GM18907 (cell line): ENCODE data around the gene METTL17.
"Not testable (repeated sequence)": the region's sequence is repeated elsewhere in the genome, so short reads cannot be mapped to it uniquely, and the experiment has no call there.

Experiments
- ATAC-seq: cut with Tn5 transposase; IDR thresholded peaks from one replicate; pipeline ENCODE4 v1.9.1; 2021; ENCODE audit warnings: mild to moderate bottlenecking, moderate library complexity; ENCODE audit not compliant: unreplicated experiment

Gene METTL17, protein sequence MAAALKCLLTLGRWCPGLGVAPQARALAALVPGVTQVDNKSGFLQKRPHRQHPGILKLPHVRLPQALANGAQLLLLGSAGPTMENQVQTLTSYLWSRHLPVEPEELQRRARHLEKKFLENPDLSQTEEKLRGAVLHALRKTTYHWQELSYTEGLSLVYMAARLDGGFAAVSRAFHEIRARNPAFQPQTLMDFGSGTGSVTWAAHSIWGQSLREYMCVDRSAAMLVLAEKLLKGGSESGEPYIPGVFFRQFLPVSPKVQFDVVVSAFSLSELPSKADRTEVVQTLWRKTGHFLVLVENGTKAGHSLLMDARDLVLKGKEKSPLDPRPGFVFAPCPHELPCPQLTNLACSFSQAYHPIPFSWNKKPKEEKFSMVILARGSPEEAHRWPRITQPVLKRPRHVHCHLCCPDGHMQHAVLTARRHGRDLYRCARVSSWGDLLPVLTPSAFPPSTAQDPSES

DNA sequence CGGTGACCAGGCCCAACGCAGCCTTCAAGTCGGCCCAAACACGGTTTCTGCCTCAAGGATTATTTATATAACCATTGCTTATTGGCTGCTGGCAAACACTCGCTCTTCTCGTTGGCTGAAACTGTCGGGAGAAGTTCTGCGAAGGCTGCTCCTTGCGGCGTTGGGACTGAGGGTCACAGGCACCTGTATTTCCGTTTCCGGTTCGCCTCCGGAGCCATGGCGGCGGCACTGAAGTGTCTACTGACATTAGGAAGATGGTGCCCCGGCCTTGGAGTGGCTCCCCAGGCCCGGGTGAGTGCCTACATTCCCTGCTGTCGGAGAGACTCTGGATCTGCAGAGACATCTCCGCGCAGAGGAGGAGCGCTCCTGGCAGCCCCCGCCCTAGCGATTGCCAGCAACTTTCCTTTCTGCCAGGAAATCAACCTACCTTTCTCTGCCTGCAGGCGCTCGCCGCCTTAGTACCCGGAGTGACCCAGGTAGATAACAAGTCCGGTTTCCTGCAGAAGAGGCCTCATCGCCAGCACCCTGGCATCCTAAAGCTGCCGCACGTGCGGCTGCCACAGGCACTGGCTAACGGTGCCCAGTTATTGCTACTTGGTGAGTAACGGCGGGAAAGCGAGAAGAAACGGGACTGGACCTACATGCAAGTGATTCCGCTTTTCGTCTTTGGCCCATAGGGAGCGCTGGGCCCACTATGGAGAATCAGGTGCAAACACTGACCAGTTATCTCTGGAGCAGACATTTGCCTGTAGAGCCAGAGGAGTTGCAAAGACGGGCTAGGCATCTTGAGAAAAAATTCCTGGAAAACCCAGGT lies at the start of gene METTL17:
Gene METTL17, plus strand, starts transcription at position 194 of the 814 bp plus-strand sequence. Its CDS starts 23 bp downstream, at position 217.
- ATAC-seq, result peak; percentile 97

DNA sequence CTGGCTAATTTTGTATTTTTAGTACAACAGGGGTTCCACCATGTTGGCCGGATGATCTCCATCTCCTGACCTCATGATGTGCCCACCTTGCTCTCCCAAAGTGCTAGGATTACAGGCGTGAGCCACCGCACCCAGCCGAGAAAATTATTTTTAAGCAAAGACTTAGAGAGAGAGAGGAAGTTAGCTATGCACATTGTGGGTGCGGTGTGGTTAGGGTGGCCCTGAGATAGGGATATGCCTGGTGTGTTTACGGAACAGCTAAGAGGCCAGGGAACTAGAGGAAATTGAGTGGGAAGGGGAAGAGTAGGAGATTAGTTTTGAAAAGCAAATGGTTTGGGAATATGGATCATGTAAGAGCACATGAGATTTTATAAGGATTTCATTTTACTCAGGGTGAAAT lies 44.6 kb upstream of the METTL17 start:
- not testable (repeated sequence) for ATAC-seq

DNA sequence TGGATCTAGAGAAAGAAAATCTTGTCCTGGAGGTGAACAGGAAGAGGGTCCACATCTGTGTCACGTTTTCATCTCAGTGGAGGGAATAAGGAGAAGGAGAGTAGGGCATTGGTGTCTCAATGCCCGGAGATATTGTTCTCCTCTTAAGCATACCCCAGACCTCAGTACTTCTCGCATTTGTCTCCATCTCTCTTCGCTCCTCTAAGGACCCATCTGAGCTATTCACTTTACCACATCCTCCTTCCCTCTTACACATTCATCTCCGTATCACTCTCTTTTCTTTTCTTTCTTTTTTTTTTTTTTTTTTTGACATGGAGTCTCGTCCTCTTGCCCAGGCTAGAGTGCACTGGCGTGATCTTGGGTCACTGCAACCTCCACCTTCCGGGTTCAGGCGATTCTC lies 43.1 kb upstream of the METTL17 start:
- not testable (repeated sequence) for ATAC-seq

DNA sequence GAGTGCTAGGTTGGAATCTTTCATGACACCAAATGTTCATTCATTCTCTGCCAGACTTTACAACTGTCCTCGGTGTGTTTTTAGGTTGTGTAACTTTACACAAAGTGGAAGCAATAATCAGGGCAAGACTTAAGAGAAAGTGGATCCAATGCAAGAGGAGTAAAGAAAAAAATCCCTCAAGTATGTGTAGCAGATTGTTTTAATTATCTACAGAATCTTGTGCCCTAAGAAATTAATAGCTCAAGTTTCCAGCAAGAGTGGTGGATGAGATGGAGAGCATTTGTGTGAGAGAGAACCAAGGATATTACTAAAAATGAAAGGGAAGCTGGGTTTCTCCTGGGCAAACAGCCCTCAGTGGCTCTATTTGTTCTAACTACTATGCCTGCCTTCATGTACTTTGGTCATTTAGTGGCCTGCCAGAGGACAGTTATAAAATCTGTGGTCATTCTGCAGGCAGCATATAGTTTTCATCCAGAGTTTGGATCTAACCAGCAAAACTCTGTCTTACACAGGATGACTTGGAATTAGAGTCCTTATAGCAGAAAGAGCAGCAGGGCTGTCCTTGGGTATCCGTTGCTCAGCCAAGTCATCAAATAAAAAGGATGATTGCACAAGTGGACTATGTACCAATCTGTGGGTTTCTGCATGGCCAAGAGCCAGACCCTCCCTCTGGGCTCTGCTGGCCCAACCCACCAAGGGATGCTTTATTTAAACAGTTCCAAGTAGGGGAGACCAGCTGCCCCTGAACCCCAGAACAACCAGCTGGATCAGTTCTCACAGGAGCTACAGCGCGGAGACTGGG lies 34.8 kb upstream of the METTL17 start, which contains the start of gene RNASE2:
Gene RNASE2, plus strand, starts transcription at position 752 of the 802 bp plus-strand sequence. CDS start 285 bp downstream, outside the sequence.
- not testable (repeated sequence) for ATAC-seq

DNA sequence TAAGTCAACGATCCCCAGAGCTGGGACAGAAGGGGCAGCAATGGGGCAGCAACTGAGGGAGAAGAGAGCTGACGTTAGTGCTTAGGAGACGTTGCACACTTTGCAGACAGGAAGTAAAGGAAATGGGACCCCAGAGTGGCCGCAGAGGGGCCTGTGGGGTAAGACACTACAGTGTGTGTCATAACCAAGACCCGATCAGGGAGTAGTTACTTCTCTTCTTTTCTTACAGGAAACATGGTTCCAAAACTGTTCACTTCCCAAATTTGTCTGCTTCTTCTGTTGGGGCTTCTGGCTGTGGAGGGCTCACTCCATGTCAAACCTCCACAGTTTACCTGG lies 34.3 kb upstream of the METTL17 start:
- ATAC-seq, result not testable (repeated sequence)

DNA sequence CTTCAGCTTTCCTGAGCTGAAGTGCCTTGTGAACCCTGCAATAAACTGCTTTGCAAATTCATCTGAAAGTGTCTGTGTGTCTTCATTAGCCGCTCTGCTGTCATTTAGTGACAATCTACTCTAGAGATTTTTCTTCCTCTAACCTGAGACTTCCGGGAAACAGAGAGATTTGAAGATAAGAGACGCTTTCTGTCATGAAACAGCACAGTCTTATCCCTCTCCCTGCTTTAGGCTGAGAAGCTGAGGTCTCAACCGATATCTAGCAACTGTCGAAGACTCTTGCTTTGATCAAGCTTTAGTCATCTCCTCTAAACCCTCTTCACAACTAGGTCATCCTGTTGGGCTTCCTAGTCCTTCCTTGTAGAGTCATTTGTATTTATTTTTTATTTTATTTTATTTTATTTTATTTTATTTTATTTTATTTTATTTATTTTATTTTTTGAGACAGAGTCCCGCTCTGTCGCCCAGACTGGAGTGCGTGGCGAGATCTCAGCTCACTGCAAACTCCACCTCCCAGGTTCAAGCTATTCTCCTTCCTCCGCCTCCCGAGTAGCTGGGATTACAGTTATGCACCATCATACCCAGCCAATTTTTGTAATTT lies 33.3 kb upstream of the METTL17 start:
- no peak for ATAC-seq

DNA sequence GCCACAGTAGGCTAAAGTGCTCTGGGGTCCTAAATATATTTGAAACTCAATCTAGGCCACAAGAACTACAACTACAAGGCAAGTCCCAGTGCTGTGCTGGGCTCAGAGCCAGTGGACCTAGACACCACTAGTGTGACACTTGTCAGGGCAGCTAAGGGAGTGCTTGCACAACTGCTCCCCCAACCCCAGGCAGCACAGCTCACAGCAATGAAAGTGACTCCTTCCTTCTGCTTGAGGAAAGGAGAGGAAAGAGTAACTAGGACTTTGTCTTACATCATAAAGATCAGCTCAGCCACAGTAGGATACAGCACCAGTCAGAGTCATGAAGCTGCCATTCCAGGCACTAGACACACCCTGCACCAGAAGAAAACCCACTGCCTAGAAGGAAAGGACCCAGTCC lies 30.8 kb upstream of the METTL17 start:
- ATAC-seq, result not testable (repeated sequence)

DNA sequence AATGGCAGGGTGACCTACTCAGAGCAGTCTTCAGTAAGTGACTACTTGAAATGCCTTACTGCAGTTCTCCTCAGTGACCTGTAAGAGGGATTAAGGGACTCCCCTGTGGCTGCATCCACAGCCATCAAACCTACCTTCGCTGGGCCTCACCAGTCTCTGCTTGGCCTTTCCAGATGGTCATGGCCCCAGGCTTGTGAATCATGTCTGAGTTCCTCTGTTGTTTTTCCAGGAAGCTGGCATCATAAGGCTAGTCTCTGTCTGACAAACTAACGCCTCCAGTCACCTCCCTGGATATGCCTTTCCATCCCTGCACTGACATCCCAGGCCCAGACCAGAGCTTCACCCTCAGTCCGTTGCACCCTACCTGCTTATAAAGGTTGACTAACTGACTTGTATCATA lies 20.4 kb upstream of the METTL17 start:
- ATAC-seq, result no peak

DNA sequence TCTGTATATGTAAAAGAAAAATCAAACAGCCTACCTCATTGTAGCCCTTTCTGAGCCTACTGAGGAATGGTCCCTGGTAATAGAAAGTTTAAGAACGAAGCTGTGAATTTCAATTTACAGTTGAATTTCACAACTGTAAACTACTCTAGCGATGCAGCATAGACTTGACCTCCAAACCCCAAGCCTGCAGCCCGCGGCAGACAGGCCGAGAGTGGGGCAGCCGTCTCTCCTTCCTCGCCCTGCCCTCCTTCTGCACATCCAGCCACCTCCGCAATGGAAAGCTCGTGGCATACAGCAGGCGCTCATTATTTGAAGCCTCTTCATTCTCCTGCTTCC lies 19.2 kb upstream of the METTL17 start:
- no peak for ATAC-seq

DNA sequence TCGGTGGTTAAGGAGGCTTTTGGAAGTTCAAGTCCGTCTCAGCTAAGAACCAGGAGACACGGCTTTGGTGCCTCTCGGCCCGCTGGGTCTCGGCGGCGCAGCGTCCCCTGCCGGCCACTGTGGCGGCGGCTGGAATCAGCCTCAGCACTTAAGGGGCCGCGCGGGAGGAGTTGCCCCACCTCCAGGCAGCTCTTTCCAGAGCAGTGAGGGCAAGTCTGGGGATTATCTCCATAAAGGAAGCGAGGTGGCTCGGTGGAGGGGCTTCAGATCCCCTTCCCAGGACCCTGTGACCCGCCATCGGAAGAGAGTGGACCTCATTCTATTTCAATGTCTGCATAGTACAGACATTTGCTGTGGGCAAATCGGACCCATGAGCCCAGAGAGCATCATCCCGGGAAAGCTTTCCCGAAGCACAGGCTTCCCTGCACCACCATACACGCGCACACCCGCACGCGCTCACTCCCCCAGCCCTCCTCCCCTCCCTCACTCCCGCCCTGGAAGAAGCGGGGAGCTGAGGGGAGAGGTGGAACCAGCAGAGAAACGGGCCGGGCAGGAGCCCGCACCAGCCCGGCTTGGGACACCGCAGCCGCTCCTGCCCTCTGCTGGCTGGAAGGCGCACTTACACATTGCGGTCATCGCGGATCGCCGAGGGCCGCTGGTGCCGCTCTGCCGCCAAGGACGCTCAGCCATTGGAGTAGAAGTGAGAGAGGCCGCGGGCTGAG lies 18.6 kb upstream of the METTL17 start:
- peak; percentile 93 for ATAC-seq

DNA sequence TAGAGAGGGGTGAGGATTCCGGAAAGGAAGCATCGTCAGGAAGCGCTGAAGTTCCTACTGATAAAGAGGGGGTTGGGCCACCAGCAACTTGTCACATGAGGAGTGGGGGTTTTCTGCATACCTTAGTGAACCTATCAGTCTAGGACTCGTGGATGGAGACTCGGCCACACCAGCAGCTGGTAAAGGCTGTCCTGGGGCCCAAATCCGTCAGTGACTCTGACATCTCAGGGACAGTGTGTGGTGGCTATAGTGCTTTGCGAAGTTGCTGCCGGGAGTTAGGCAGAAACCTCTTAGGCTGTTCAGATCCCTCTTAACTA lies 18.1 kb upstream of the METTL17 start:
- ATAC-seq, result no peak

DNA sequence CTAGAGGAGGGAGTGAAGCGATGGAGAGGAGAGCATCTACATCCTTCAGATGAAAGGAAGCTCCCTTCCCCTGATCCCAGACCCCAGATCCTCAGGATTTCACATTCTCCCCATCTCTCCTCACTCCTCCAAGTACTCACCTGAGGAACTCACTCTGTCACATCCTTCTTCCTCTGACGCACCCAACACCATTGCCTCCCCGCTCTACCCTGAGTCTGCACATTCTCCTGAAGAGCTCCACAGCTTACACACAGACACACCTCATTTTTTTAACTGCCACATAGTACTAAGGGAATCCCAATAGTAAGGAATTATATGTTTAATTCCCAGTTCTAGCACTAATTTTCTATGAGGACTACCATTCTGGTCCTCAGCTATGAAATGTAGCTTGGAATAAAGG lies 16.3 kb upstream of the METTL17 start:
- ATAC-seq, result no peak

DNA sequence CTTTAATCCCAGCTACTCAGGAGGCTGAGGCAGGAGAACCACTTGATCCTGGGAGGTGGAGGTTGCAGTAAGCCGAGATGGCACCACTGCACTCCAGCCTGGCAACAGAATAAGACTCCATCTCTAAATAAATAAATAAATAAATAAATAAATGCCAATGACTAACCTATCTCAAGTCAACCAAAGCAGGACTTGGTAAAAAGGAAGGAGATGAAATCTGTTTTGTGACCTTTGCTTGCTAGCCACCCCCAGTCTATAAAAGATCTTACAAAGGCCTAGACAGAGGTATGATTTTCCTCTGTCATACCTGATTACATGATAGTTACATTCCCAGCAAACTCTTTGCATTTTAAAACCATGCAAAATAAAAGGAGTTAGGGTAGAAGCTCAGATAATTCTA lies 13.5 kb upstream of the METTL17 start:
- ATAC-seq, result no peak

DNA sequence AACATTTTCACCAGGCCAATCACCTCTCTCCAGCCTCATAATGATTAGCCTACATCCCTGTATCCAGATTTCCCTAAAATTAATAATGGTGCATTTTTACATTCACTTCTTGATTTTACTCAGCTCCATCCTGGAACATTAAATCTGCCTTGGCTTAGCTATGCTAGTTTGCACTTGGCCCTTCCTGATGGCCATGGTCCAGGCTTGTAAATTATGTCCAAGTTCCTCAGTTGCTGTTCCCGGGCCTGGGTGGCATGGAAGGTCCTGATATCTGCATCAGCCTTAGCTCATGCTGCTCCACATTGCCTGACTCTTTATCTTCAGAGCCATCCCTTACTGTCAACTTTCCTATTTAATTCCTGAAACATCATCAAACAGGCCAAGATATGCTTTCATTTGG lies 11.1 kb upstream of the METTL17 start:
- ATAC-seq, result no peak

DNA sequence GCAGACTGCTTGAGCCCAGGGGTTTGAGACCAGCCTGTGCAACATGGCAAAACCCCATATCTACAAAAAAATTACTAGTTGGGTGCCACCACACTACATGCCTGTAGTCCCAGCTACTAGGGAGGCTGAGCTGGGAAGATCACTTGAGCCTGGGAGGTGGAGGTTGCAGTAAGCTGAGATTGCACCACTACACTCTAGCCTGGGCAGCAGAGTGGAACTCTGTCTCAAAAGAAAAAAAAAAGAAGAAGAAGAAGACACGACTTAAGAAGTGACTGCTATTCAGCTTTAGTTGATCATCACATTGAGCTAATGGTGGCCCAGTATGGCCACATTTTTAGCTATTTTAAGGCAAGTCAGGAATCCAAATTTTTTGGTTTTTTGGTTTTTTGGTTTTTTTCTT lies 8.9 kb upstream of the METTL17 start:
- ATAC-seq, result no peak

DNA sequence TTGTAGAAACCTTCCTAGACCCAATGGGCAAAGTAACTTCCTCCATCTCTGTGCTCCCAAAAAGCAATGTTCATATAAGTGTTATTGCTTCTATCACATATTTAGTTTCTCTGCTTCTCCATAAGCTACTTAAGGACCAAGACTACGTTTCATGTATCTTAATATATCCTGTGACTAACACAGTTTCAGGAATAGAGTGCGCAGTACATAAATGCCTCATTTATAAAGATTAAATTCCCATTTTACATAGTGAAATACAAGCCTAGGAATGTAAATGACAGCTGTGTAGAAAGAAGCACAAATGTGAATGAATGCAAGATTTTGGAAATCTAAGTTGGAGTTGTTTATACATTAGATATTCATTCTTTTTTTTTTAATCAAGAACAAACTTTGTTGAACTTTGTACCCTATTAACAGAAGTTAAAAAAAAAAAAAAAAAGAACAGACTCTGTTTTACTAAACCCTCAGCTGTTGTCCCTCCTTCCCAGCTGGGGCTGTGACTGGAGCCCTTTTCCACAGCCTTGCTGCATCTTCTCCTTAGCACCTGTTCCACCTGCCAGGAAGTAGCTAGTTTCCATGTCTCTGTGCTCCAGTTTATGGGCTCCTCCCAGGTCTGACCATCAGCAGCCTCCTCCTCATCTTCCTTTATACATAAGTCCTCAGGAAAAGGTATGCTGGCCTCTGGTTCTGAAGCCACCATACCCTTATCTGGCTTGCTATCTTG lies 7.0 kb upstream of the METTL17 start:
- no peak for ATAC-seq

DNA sequence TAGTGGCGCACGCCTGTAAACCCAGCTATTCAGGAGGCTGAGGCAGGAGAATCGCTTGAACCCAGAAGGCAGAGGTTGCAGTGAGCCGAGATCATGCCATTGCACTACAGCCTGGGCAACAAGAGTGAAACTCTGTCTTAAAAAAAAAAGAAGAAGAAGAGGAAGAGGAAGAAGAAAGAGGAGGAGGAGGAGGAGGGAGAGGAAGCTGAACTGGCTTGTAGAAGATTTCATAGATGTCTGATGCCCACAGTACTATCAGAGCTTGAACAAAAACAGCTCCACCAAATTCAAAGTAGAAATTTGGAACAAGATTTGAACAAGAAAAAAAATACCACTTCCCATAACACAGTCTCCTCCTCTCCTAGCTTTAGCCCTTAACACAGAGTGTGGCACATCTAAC lies 4.1 kb upstream of the METTL17 start:
- not testable (repeated sequence) for ATAC-seq

DNA sequence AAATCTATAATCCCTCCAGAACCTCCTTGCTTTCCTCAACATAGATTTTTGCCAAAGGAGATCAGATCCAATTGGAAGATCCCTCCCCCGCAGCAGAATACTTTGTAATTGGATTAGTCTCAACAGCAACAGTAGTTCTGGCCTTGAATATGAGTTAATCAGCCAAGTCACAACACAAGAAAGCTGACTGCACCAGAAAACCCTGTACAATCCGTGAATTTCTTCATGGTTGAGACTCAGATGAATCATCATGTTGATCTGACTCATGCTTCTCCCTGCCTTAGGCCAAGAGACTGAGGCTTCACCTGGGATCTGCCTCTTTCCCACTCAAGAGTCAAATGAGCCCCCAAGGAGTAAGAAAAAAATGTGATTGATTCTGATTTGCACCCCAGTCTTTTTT lies 3.0 kb upstream of the METTL17 start:
- no peak for ATAC-seq

DNA sequence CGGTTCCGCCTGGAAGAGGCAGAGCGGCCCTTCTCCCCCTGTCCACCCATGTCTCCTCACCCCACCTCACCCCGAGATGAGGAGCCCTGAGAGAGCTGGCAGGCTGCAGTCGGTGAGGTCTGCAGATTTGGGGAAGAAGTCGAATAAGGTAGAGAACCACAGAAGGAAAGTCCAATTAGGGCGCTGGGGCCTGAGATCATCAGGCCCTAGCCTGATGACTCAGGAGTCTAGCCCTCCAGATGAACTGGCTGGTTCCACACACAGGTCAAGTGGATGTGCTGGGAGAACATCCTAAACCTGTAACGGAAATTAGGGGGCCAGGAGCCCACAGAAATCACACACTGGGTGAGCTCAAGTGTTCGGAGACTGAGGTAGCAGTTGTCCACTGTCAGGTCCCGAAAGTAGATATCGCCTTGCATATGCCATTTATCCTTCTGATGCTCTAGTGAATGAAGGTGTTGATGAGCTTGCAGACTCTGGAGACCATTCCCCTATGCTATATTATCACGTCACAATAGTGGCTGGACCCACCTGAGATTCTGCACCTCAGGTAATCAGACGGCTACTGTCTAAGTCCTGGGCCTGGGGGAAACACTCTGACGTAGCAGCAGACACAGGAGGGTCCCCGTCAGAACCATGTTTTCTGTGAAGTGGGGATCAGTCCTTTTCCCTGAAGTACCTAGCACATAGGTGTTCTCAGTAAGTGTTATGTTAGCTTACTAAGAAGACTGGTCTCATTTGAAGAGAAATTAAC lies 886 bp upstream of the METTL17 start:
- no peak for ATAC-seq
